ENCODE measurements around the gene MEGF10.

Gene MEGF10

GRCh38 chr5:127423173-127423798 lies 132.7 kb downstream of the MEGF10 start:
- Histone ChIP-seq H3K27ac (ENCODE audit: low read depth, low read length) (no peak overlapping the region), H3K9ac (ENCODE audit: low read length) (no peak overlapping the region), H2BK15ac (replicated peaks; ENCODE audit: low read depth) (no peak overlapping the region), H3K79me1 (ENCODE audit: low read length) (no peaks in the 10 kb centered on the region), H3K56ac (ENCODE audit: low read length) (no peak overlapping the region), H3K23ac (ENCODE audit: low read length) (no peak overlapping the region), H3K4ac (ENCODE audit: low read depth, low read length) (no peak overlapping the region), H3K4me1 (ENCODE audit: control insufficient read depth, low read depth, low read length) (no peaks in the 10 kb centered on the region), H3K27me3 (ENCODE audit: insufficient read depth, low read length, poor library complexity) (no peaks in the 10 kb centered on the region), H4K8ac (ENCODE audit: low read depth, low read length) (no peak overlapping the region), H2BK120ac (ENCODE audit: low read depth, low read length) (no peak overlapping the region), H4K5ac (ENCODE audit: low read length) (no peak overlapping the region), H3K79me2 (ENCODE audit: control insufficient read depth, insufficient read depth, low read length) (no peaks in the 10 kb centered on the region), H3K18ac (ENCODE audit: low read length) (no peak overlapping the region), H3K4me3 (ENCODE audit: low read length) (no peak overlapping the region), H2AK5ac (ENCODE audit: low read length) (no peak overlapping the region), H2BK5ac (ENCODE audit: low read length) (no peak overlapping the region), H3K4me2 (ENCODE audit: low read length) (no peak overlapping the region), H3K36me3 (ENCODE audit: control insufficient read depth, insufficient read depth, low read length) (no peaks in the 10 kb centered on the region)
- no peak for DNase-seq
- WGBS (ENCODE audit: extremely low coverage, insufficient coverage, low lambda C conversion rate): no CpG with 5 or more reads among the region's 4 CpGs

GRCh38 chr5:127425037-127425436 lies 134.4 kb downstream of the MEGF10 start:
- no peak overlapping the region for H3K27ac ChIP-seq (ENCODE audit: low read depth, low read length)
- no peak for DNase-seq

GRCh38 chr5:127425868-127426267 lies 135.3 kb downstream of the MEGF10 start:
- H2BK120ac ChIP-seq (ENCODE audit: low read depth, low read length): no peak overlapping the region
- H3K79me2 ChIP-seq (ENCODE audit: control insufficient read depth, insufficient read depth, low read length): no peaks in the 10 kb centered on the region
- H2BK5ac ChIP-seq (ENCODE audit: low read length): no peak overlapping the region
- WGBS (ENCODE audit: extremely low coverage, insufficient coverage, low lambda C conversion rate): no CpG with 5 or more reads among the region's 1 CpG
- H3K79me1 ChIP-seq (ENCODE audit: low read length): no peaks in the 10 kb centered on the region
- no peak overlapping the region for H3K9ac ChIP-seq (ENCODE audit: low read length)
- no peak overlapping the region for H2BK15ac ChIP-seq (replicated peaks; ENCODE audit: low read depth)
- H3K23ac ChIP-seq (ENCODE audit: low read length): no peak overlapping the region
- no peak overlapping the region for H3K4me3 ChIP-seq (ENCODE audit: low read length)
- H3K4me1 ChIP-seq (ENCODE audit: control insufficient read depth, low read depth, low read length): no peaks in the 10 kb centered on the region
- no peak overlapping the region for H3K4me2 ChIP-seq (ENCODE audit: low read length)
- no peaks in the 10 kb centered on the region for H3K36me3 ChIP-seq (ENCODE audit: control insufficient read depth, insufficient read depth, low read length)
- no peak overlapping the region for H3K56ac ChIP-seq (ENCODE audit: low read length)
- DNase-seq: no peak
- no peak overlapping the region for H3K18ac ChIP-seq (ENCODE audit: low read length)
- H3K27me3 ChIP-seq (ENCODE audit: insufficient read depth, low read length, poor library complexity): no peaks in the 10 kb centered on the region
- no peak overlapping the region for H4K5ac ChIP-seq (ENCODE audit: low read length)
- no peak overlapping the region for H3K4ac ChIP-seq (ENCODE audit: low read depth, low read length)
- no peak overlapping the region for H3K27ac ChIP-seq (ENCODE audit: low read depth, low read length)
- no peak overlapping the region for H4K8ac ChIP-seq (ENCODE audit: low read depth, low read length)
- no peak overlapping the region for H2AK5ac ChIP-seq (ENCODE audit: low read length)

More at GRCh38 chr5:127425037-127425436, 134.4 kb downstream of the MEGF10 start:
- no CpG with 5 or more reads among the region's 4 CpGs for WGBS (ENCODE audit: extremely low coverage, insufficient coverage, low lambda C conversion rate)
- Histone ChIP-seq H2AK5ac (ENCODE audit: low read length) (no peak overlapping the region), H3K79me1 (ENCODE audit: low read length) (no peaks in the 10 kb centered on the region), H3K79me2 (ENCODE audit: control insufficient read depth, insufficient read depth, low read length) (no peaks in the 10 kb centered on the region), H3K4me2 (ENCODE audit: low read length) (no peak overlapping the region), H2BK5ac (ENCODE audit: low read length) (no peak overlapping the region), H3K27me3 (ENCODE audit: insufficient read depth, low read length, poor library complexity) (no peaks in the 10 kb centered on the region), H2BK120ac (ENCODE audit: low read depth, low read length) (no peak overlapping the region), H4K8ac (ENCODE audit: low read depth, low read length) (no peak overlapping the region), H4K5ac (ENCODE audit: low read length) (no peak overlapping the region), H3K4me1 (ENCODE audit: control insufficient read depth, low read depth, low read length) (no peaks in the 10 kb centered on the region), H2BK15ac (replicated peaks; ENCODE audit: low read depth) (no peak overlapping the region), H3K23ac (ENCODE audit: low read length) (no peak overlapping the region), H3K18ac (ENCODE audit: low read length) (no peak overlapping the region), H3K56ac (ENCODE audit: low read length) (no peak overlapping the region), H3K4me3 (ENCODE audit: low read length) (no peak overlapping the region), H3K4ac (ENCODE audit: low read depth, low read length) (no peak overlapping the region), H3K36me3 (ENCODE audit: control insufficient read depth, insufficient read depth, low read length) (no peaks in the 10 kb centered on the region), H3K9ac (ENCODE audit: low read length) (no peak overlapping the region)

- DNase-seq: no peak
- Histone ChIP-seq H3K56ac (ENCODE audit: low read length) (no peak overlapping the region), H3K18ac (ENCODE audit: low read length) (no peak overlapping the region), H3K4ac (ENCODE audit: low read depth, low read length) (no peak overlapping the region), H3K4me2 (ENCODE audit: low read length) (no peak overlapping the region), H4K5ac (ENCODE audit: low read length) (no peak overlapping the region), H3K27ac (ENCODE audit: low read depth, low read length) (no peak overlapping the region), H3K9ac (ENCODE audit: low read length) (no peak overlapping the region), H3K36me3 (ENCODE audit: control insufficient read depth, insufficient read depth, low read length) (no peaks in the 10 kb centered on the region), H4K8ac (ENCODE audit: low read depth, low read length) (no peak overlapping the region), H2AK5ac (ENCODE audit: low read length) (no peak overlapping the region), H2BK5ac (ENCODE audit: low read length) (no peak overlapping the region), H2BK120ac (ENCODE audit: low read depth, low read length) (no peak overlapping the region), H3K4me3 (ENCODE audit: low read length) (no peak overlapping the region), H3K23ac (ENCODE audit: low read length) (no peak overlapping the region), H3K79me2 (ENCODE audit: control insufficient read depth, insufficient read depth, low read length) (no peaks in the 10 kb centered on the region), H3K27me3 (ENCODE audit: insufficient read depth, low read length, poor library complexity) (no peaks in the 10 kb centered on the region), H3K4me1 (ENCODE audit: control insufficient read depth, low read depth, low read length) (no peaks in the 10 kb centered on the region), H3K79me1 (ENCODE audit: low read length) (no peaks in the 10 kb centered on the region), H2BK15ac (replicated peaks; ENCODE audit: low read depth) (no peak overlapping the region)
- WGBS (ENCODE audit: extremely low coverage, insufficient coverage, low lambda C conversion rate): no CpG with 5 or more reads among the region's 2 CpGs
These were observed 136.1 kb downstream of the MEGF10 start for GRCh38 chr5:127426661-127427060.

GRCh38 chr5:127428276-127428675 lies 137.7 kb downstream of the MEGF10 start:
- Histone ChIP-seq H3K79me2 (ENCODE audit: control insufficient read depth, insufficient read depth, low read length) (no peaks in the 10 kb centered on the region), H2AK5ac (ENCODE audit: low read length) (no peak overlapping the region), H3K4me3 (ENCODE audit: low read length) (no peak overlapping the region), H3K18ac (ENCODE audit: low read length) (no peak overlapping the region), H3K56ac (ENCODE audit: low read length) (no peak overlapping the region), H3K9ac (ENCODE audit: low read length) (no peak overlapping the region), H4K5ac (ENCODE audit: low read length) (no peak overlapping the region), H3K79me1 (ENCODE audit: low read length) (no peaks in the 10 kb centered on the region), H3K4ac (ENCODE audit: low read depth, low read length) (no peak overlapping the region), H3K4me2 (ENCODE audit: low read length) (no peak overlapping the region), H2BK5ac (ENCODE audit: low read length) (no peak overlapping the region), H2BK120ac (ENCODE audit: low read depth, low read length) (no peak overlapping the region), H3K27me3 (ENCODE audit: insufficient read depth, low read length, poor library complexity) (no peaks in the 10 kb centered on the region), H3K4me1 (ENCODE audit: control insufficient read depth, low read depth, low read length) (no peaks in the 10 kb centered on the region), H3K27ac (ENCODE audit: low read depth, low read length) (no peak overlapping the region), H3K36me3 (ENCODE audit: control insufficient read depth, insufficient read depth, low read length) (no peaks in the 10 kb centered on the region), H3K23ac (ENCODE audit: low read length) (no peak overlapping the region), H4K8ac (ENCODE audit: low read depth, low read length) (no peak overlapping the region), H2BK15ac (replicated peaks; ENCODE audit: low read depth) (no peak overlapping the region)
- no CpG with 5 or more reads among the region's 2 CpGs for WGBS (ENCODE audit: extremely low coverage, insufficient coverage, low lambda C conversion rate)
- no peak for DNase-seq

- H3K9ac ChIP-seq (ENCODE audit: low read length): no peak overlapping the region
- H3K4me1 ChIP-seq (ENCODE audit: control insufficient read depth, low read depth, low read length): no peaks in the 10 kb centered on the region
- no peak overlapping the region for H3K4me2 ChIP-seq (ENCODE audit: low read length)
- DNase-seq: peak; percentile 79
- no peaks in the 10 kb centered on the region for H3K27me3 ChIP-seq (ENCODE audit: insufficient read depth, low read length, poor library complexity)
- no peaks in the 10 kb centered on the region for H3K79me2 ChIP-seq (ENCODE audit: control insufficient read depth, insufficient read depth, low read length)
- H4K8ac ChIP-seq (ENCODE audit: low read depth, low read length): no peak overlapping the region
- no peak overlapping the region for H2BK15ac ChIP-seq (replicated peaks; ENCODE audit: low read depth)
- no peak overlapping the region for H4K5ac ChIP-seq (ENCODE audit: low read length)
- H3K23ac ChIP-seq (ENCODE audit: low read length): no peak overlapping the region
- WGBS (ENCODE audit: extremely low coverage, insufficient coverage, low lambda C conversion rate): no CpG with 5 or more reads among the region's 5 CpGs
- no peak overlapping the region for H3K4ac ChIP-seq (ENCODE audit: low read depth, low read length)
- H2BK5ac ChIP-seq (ENCODE audit: low read length): no peak overlapping the region
- no peak overlapping the region for H3K56ac ChIP-seq (ENCODE audit: low read length)
- H3K79me1 ChIP-seq (ENCODE audit: low read length): no peaks in the 10 kb centered on the region
- H3K36me3 ChIP-seq (ENCODE audit: control insufficient read depth, insufficient read depth, low read length): no peaks in the 10 kb centered on the region
- H3K27ac ChIP-seq (ENCODE audit: low read depth, low read length): no peak overlapping the region
- no peak overlapping the region for H2AK5ac ChIP-seq (ENCODE audit: low read length)
- no peak overlapping the region for H3K4me3 ChIP-seq (ENCODE audit: low read length)
- no peak overlapping the region for H3K18ac ChIP-seq (ENCODE audit: low read length)
- no peak overlapping the region for H2BK120ac ChIP-seq (ENCODE audit: low read depth, low read length)
These were observed 138.2 kb downstream of the MEGF10 start for GRCh38 chr5:127428748-127429147.

Data from mesendoderm (in vitro differentiated cells).